SH-SY5Y (cell line): ENCODE data around the gene TRAPPC5.

Source experiments
- GATA2 ChIP-seq: IDR thresholded peaks from 2 replicates; pipeline ENCODE4 v1.6.1; 2011; ENCODE audit warnings: mild to moderate bottlenecking, low read depth, low read length
- GATA3 ChIP-seq: IDR thresholded peaks from 2 replicates; pipeline ENCODE4 v1.6.1; 2011; ENCODE audit warnings: low read depth, mild to moderate bottlenecking, low read length, moderate library complexity

The TRAPPC5 gene

DNA sequence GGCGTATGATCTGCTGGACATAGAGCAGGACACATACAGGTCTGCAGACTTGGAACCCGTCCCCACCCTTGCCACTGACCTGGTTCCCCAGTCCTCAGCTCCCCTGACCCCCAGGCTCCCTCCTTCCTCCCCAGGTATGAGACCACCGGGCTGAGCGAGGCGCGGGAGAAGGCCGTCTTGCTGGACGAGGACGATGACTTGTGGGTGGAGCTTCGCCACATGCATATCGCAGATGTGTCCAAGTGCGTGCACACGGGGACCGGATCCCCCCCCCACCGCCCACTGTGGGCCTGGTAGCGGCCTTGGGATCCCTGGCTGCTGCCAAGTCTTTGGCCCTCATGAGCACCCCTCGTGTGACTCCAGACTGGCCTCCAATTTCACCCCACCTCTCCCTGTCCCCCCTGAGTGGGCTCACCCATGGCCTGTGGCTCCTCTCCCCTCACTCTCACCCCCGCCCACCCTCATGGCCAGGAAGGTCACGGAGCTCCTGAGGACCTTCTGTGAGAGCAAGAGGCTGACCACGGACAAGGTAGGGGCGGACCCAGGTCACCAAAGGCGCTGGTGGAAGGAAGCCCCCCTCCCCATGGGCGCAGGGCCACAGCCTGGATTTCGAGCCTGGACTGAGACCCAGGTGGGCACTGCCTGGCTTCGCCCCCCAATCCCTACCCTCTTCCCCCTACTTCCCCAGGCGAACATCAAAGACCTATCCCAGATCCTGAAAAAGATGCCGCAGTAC, 38.2 kb upstream of the TRAPPC5 start:
- TF ChIP-seq GATA2 (no peak), GATA3 (no peak)

DNA sequence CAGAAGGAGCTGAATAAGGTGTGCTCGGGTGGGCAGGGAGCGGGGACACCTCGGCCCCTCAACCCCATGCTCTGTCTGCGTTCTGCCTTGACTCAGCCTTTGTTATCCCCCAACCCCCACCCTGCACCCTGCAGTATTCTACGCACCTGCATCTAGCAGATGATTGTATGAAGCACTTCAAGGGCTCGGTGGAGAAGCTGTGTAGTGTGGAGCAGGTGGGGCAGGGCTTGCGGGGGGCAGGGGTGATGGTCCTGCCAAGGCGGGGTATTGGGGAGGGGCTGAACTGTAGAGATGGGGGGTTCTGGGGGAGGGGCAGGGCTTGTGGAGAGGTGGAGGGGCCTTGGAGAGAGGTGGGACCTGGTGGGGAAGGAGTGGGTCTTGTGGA, 37.6 kb upstream of the TRAPPC5 start:
- TF ChIP-seq GATA3: no peak
- TF ChIP-seq GATA2: no peak

DNA sequence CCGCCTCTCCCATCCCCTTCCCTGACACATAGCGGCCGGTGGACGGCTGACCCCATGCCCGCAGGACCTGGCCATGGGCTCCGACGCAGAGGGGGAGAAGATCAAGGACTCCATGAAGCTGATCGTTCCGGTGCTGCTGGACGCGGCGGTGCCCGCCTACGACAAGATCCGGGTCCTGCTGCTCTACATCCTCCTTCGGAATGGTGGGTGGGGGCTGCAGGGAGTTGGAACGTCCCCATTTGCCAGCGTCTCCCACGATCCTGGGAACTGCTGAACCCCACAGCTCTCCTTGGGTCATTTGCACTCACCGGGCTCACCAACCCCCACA, 36.1 kb upstream of the TRAPPC5 start:
- TF ChIP-seq GATA3 (no peak), GATA2 (no peak)

DNA sequence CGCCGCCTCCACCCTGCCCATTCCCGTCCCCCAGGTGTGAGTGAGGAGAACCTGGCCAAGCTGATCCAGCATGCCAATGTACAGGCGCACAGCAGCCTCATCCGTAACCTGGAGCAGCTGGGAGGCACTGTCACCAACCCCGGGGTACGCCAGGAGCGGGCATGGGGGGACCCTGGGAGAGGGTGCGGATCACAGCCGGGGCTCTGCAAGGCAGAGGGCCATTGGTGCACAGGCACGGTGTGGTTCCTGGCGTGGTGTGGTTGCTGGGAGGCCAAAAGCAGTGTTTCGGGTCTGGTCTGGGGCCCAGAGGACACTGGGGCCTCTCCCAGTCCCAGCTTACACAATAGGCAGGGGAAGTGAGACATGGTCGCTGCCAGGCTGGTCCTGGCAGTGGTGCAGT, 35.5 kb upstream of the TRAPPC5 start:
- TF ChIP-seq GATA3: no peak
- TF ChIP-seq GATA2: no peak

DNA sequence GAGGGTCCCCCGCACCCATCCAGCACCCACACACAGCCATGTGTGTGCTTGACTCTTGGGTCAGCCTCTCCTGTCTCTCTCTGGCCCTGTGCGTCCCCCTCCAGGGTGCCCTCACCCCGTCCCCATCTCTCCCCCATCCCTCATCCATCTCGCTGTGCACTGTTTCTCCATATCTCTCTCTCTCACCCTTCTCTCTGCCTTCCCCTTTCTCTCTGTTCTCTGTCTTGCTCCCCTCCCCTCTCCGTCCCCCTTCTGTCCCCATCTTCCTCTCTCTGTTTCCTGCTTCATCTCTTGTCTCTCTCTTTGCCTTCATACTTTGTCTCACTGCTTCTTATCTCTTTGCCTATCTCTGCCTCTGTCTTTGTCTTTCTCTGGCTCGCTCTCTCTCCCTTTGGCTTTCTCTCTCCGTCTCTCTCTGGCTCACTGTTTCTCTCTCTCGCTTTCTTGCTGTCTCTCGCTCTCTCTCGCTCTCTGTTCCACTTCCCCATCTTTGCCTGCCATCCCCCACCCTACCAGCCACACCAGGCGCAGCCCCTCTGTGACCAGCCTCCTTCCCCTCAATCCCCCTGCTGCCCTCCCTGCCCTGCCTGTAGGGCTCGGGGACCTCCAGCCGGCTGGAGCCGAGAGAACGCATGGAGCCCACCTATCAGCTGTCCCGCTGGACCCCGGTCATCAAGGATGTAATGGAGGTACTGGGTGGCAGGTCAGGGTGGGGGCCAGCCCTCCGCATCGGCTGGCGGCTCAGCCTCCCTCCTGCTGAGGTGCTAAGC, 34.8 kb upstream of the TRAPPC5 start:
- TF ChIP-seq GATA3 (no peak), GATA2 (no peak)

DNA sequence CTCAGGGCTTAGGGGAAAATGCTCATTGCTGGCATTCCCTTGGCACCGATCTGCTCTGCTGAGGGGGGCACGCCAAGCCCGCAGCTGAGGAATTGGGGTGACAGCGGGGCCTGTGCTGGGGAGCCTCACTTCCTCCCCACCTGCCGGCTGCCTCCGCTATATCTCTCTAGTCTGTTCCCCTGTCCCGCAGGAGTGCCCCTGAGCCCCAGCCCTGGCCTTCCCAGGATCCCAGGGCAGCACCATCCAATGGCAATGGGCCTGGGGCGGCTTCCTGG, 34.3 kb upstream of the TRAPPC5 start:
- TF ChIP-seq GATA2: no peak
- TF ChIP-seq GATA3: no peak

DNA sequence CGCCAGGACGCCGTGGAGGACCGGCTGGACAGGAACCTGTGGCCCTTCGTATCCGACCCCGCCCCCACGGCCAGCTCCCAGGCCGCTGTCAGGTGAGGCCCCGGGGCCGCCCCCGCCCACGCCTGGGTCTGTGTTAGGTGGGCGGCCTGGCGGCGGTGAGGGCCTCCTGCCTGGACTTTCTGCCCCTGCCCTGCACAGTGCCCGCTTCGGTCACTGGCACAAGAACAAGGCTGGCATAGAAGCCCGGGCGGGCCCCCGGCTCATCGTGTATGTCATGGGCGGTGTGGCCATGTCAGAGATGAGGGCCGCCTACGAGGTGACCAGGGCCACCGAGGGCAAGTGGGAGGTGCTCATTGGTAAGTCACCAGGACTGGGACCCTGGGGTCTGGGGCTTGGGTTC, 33.5 kb upstream of the TRAPPC5 start:
- TF ChIP-seq GATA3: no peak
- no peak for TF ChIP-seq GATA2

DNA sequence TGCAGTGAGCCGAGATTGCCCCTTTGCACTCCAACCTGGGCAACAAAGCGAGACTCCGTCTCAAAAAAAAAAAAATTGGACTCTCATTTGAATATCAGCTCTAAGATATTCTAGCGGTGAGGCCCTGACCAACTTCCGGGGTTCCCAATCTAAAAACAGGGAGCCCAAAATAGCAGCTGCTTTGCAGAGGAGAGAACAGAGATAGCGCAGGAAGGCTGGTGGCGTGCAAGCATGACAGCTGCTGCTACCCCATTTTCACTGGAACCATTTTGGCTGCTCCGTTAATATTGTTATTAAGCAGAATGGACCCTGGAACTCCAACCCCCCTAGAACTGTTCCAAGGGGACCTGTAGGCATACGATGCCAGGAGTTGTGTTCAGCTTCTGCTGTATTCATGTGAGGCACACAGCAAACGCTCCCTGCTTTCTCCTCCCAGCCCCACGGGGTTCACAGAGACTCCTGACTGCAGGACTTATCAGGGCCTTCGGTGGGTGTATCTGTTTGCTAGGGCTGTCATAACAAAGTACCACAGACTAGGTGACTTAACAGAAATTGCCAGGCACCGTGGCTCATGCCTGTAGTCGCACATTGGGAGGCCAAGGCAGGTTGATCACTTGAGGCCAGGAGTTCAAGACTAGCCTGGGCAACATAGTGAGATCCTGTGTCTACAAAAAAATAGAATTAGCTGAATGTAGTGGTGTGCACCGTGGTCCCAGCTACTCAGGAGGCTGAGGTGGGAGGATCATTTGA, 32.2 kb upstream of the TRAPPC5 start:
- no peak for TF ChIP-seq GATA2
- no peak for TF ChIP-seq GATA3

DNA sequence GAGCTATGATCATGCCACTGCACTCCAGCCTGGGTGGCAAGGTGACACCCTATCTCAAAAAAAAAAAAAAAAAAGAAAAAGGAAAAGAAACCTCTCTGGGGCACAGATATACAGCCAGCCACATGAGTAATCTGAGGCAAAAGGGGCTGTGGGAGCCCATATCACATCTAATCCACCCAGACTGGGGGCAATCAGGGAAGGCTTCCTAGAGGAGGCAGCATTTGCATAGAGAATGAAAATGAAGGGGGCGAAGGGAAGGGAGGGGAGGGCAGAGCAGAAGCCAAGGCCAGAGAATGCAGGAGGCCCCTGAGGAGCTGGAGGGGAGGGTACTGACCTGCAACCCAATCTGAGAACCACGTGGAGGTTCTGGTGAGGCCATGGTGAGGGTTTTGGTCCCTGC, 30.5 kb upstream of the TRAPPC5 start:
- TF ChIP-seq GATA2 (no peak), GATA3 (no peak)

DNA sequence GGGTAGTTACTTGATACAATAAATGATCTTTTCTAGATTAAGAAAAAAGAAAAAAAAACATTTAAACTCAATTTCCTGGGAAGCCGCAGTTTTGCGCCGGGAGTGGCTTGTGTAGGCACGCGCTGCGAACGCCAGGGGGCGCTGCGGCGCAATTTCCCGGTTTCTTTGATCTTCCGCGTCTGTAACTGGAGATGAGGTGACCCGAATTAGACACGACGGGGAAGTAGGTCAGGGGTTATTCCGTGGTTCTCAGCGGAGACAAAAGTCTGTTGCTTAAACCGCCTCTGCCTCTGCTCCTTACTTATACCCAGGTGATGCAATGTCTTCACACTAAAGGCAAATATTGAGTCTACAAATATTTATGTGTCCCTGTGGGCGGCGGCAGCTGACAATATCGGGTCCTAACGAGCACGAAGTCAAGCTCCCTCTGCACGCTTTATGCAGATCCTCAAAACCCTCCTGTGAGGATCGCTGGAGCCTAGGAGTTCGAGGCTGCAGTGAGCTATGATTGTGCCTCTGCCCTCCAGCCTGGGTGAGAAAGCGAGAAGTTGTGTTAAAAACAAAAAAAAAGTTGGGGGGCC, 28.5 kb upstream of the TRAPPC5 start:
- TF ChIP-seq GATA2 (no peak), GATA3 (no peak)

DNA sequence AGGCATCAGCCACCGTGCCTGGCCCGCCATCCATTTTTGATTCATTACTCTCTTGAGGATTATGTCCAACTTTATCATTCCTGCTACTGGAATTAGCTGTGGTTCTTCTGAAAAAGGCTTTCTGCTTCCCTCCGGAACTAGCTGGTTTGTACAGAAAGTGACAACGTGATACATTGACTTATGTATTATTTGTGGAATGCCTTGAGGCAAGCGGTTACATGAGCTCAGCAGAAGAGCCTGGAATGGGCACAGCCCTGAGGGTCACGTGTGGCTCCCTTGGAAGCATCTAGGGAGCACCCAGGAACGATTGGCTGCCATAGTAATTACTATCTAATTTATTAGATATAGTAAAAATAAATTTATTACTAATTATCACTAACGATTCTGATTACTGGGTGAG, 26.2 kb upstream of the TRAPPC5 start:
- TF ChIP-seq GATA3 (no peak), GATA2 (no peak)

DNA sequence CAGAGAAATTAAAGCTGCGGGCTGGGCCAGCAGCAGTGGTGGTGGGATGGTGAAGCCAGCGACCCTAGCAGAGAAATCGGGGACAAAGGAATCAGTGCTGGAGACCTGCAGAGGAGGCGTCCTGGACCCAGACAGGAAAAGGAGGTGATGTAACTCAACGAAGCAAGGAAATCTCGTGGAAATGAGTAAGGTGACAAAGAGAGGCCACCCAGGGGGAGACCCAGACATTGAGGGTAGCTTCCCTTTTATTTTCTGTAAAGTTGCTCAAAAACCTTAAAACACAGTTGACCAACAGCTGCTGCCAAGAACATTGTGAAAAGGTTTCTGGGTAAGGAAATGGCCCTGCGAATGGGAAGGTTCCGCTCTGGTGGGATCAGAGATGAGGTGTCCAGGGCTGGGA, 25.1 kb upstream of the TRAPPC5 start:
- no peak for TF ChIP-seq GATA2
- no peak for TF ChIP-seq GATA3

DNA sequence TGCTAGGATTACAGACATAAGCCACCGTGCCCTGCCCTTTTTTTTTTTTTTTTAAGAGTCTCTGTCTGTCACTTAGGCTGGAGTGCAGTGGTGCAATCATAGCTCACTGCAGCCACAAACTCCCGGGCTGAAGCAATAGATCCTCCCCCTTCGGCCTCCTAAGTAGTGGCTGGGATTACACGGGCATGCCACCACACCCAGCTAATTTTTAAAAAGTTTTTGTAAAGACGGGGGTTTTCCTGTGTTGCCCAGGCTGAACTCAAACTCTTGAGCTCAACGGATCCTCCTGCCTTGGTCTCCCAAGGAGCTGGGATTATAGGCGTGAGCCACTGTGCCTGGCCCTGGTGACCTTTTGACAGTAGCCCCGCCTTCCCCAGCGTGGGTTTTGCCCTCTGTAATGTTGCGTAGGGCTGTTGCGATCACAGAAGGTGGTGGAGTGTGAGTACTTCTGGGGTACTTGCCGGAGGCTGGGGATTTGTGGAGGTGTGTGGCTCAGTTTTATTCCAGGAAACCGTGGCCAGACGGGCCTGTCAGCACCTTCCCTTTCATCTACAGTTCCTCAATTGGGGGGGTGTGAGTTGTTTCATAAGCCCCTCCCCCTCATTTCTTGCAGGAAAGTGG, 23.4 kb upstream of the TRAPPC5 start:
- TF ChIP-seq GATA2: no peak
- no peak for TF ChIP-seq GATA3

DNA sequence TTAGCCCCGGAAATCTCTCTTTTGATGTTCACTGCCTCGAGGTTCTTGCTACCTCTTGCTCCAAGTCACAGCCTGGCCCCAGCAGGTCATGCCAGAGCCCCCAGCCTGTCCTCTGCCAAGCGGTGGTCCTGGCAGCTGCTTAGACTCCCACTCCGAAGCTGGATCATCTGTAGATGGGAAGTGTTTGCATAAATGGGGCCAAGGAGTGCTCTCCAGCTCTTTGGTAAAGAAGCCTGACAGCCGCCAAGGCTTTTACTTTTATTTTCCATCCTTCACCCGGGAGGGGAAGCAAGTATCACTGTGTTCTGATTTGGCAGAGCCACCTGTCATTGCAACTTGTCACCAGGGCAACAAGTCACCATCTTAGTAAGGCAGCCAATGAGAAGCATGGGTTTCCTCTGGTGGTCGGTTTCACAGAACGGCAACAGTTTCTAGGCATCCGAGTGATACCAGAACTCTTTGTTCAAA, 22.4 kb upstream of the TRAPPC5 start:
- TF ChIP-seq GATA3 (no peak), GATA2 (no peak)
